Upper lobe of left lung (tissue), 6 donors: ENCODE results near the gene BATF. TPM values are rescaled to one million over a fixed set of nuclear protein-coding genes. Genes with fewer than 3 reads are reported as not detected.
A peak's percentile ranks its signal among the peaks of the same experiment; 100 is the strongest.

Source experiments
- ATAC-seq, 2 donors: fragments of 200-7000 bp; cut with Tn5 transposase; one replicate each; pipeline ENCODE4 v1.9.1; 2022; ENCODE audit warnings: mild to moderate bottlenecking in 2 of 2, moderate library complexity in 2 of 2; ENCODE audit not compliant: low FRiP score in 2 of 2
- DNase-seq, 2 donors: peaks; one replicate each; pipeline ENCODE4 v3.0.0-alpha.2; 2019 to 2020
- H3K27ac ChIP-seq, 4 donors: fragments of 200-600 bp; sonication (generic); one replicate each; pipeline ENCODE4 v1.5.1; 2016 to 2019
- H3K27me3 ChIP-seq, 4 donors: fragments of 200-600 bp; sonication (generic); one replicate each; pipeline ENCODE4 v1.5.1; 2017 to 2019
- H3K36me3 ChIP-seq, 4 donors: fragments of 200-600 bp; sonication (generic); one replicate each; pipeline ENCODE4 v1.5.1; 2016 to 2019
- H3K4me1 ChIP-seq, 4 donors: fragments of 200-600 bp; sonication (generic); one replicate each; pipeline ENCODE4 v1.5.1; 2018 to 2019
- H3K4me3 ChIP-seq, 4 donors: fragments of 200-600 bp; sonication (generic); one replicate each; pipeline ENCODE4 v1.5.1; 2017 to 2019; ENCODE audit warnings: mild to moderate bottlenecking in 2 of 4, moderate library complexity in 1 of 4
- H3K9me3 ChIP-seq, 4 donors: fragments of 200-600 bp; sonication (generic); one replicate each; pipeline ENCODE4 v1.5.1; 2018 to 2019
- CTCF ChIP-seq, 6 experiments: fragments of 450-650 bp in 4 of 6; fragments of 200-600 bp in 2 of 6; sonication (generic) in 2 of 6; IDR thresholded peaks; one replicate each; pipeline ENCODE4 v1.5.1; 2016 to 2019; ENCODE audit warnings: antibody characterized with exemption in 6 of 6
- EP300 ChIP-seq, 4 donors: sonication (generic); formaldehyde crosslinking; IDR thresholded peaks; one replicate each; pipeline ENCODE4 v1.5.1; 2017; ENCODE audit warnings: antibody characterized with exemption in 4 of 4, control low read depth in 2 of 4
- POLR2A ChIP-seq, 4 donors: fragments of 450-650 bp; IDR thresholded peaks; one replicate each; pipeline ENCODE4 v1.5.1; 2016 to 2017; ENCODE audit warnings: antibody characterized with exemption in 4 of 4, mild to moderate bottlenecking in 2 of 4
- POLR2AphosphoS5 ChIP-seq, 2 donors: sonication (generic); formaldehyde crosslinking; IDR thresholded peaks; one replicate each; pipeline ENCODE4 v1.5.1; 2017; ENCODE audit warnings: antibody characterized with exemption in 2 of 2
- WGBS, 2 donors: methylation state at CpG; one replicate each; pipeline ENCODE4 v1.1.5; 2017 to 2018; 5-methylcytosine and 5-hydroxymethylcytosine counted together
- total RNA-seq, 6 donors: library from RNA; depleted of rRNA in 4 of 6; stranded (reverse); fragments of >200 nt in 4 of 6; gene quantifications; one replicate each; pipeline versions ENCODE4 v1.1.0 to v1.2.1, GENCODE V29; 2016 to 2021
- donor health status: DM: no; HTN: no; CAD: no; lungs with moderate emphysema.
- donor health status: DM: no; HTN: yes; CAD: no; lungs with severe emphysema.

Gene BATF
- total RNA-seq, 6 donors from 2014 or later = 5.4 to 25.1 (median 10.8) TPM

GRCh38 chr14:75589931-75590330 lies 67.7 kb downstream of the BATF start:
- no peak for TF ChIP-seq CTCF (IDR thresholded peaks at IDR 0.05)
- no peak for TF ChIP-seq POLR2A (IDR thresholded peaks at IDR 0.05)
- no peak for TF ChIP-seq EP300 (IDR thresholded peaks at IDR 0.05)
- no peak for TF ChIP-seq POLR2AphosphoS5 (IDR thresholded peaks at IDR 0.05)
- ATAC-seq (peak; percentile 51 to 53), DNase-seq (no peak)
- H3K36me3 ChIP-seq = peaks cover 0 to 3% (median 0%) of the 10 kb centered on the region in 4 donors
- H3K27me3 ChIP-seq = no peaks in the 10 kb centered on the region
- no peak overlapping the region for H3K4me3 ChIP-seq
- no peak overlapping the region for H3K27ac ChIP-seq
- H3K9me3 ChIP-seq = no peaks in the 10 kb centered on the region
- H3K4me1 ChIP-seq = no peaks in the 10 kb centered on the region
- WGBS, 2 donors = 87 to 92% methylated on average over 6 of the region's 6 CpGs

- DNase-seq (no peak), ATAC-seq (no peak)
- H3K27ac ChIP-seq = no peak overlapping the region
- peaks cover 0 to 3% (median 0%) of the 10 kb centered on the region in 4 donors for H3K36me3 ChIP-seq
- H3K9me3 ChIP-seq = no peaks in the 10 kb centered on the region
- TF ChIP-seq POLR2A (IDR thresholded peaks at IDR 0.05) = no peak
- TF ChIP-seq POLR2AphosphoS5 (IDR thresholded peaks at IDR 0.05) = no peak
- no peak for TF ChIP-seq EP300 (IDR thresholded peaks at IDR 0.05)
- 88 to 89% methylated on average over 1 of the region's 1 CpG for WGBS, 2 donors
- no peaks in the 10 kb centered on the region for H3K4me1 ChIP-seq
- H3K4me3 ChIP-seq = no peak overlapping the region
- no peaks in the 10 kb centered on the region for H3K27me3 ChIP-seq
Measured at GRCh38 chr14:75591331-75591946, 69.2 kb downstream of the BATF start.

DNA sequence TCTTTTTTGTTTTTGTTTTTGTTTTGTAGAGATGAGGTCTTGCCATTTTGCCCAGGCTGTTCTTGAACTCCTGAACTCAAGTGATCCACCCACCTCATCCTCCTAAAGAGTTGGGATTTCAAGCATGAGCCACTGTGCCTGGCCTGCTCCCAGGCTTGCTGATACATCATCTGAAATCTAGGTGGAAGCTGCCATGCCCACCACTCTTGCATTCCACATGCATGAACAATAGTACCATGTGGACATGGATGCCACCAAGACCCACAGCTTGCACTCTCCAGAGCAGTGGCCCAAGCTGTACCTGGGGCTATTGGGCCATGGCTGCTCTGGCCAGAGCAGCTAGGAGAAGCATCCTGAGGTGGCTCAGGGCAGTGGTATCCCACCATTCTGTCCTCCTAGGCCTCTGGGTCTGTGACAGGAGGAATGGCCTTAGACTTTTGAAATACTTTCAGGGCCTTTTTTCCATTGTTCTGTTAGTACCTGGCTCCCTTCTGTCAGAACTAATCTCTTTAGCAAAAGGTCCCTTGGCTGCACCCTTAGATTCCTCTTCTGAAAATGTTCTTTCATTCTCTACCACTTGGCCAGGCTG lies 69.8 kb downstream of the BATF start:
- DNase-seq = no peak
- H3K36me3 ChIP-seq = peaks cover 0 to 3% (median 0%) of the 10 kb centered on the region in 4 donors
- no peak overlapping the region for H3K4me3 ChIP-seq
- TF ChIP-seq POLR2A (IDR thresholded peaks at IDR 0.05) = no peak
- no peak for TF ChIP-seq CTCF (IDR thresholded peaks at IDR 0.05)
- no peak for TF ChIP-seq POLR2AphosphoS5 (IDR thresholded peaks at IDR 0.05)
- TF ChIP-seq EP300 (IDR thresholded peaks at IDR 0.05) = no peak
- no peaks in the 10 kb centered on the region for H3K27me3 ChIP-seq
- no peak overlapping the region for H3K27ac ChIP-seq
- no peaks in the 10 kb centered on the region for H3K9me3 ChIP-seq
- H3K4me1 ChIP-seq = no peaks in the 10 kb centered on the region
- no peak for ATAC-seq

GRCh38 chr14:75595226-75595625 lies 73.0 kb downstream of the BATF start:
- DNase-seq (no peak), ATAC-seq (no peak)
- Histone ChIP-seq H3K27me3 (no peaks in the 10 kb centered on the region), H3K9me3 (no peaks in the 10 kb centered on the region), H3K36me3 (peaks cover 0 to 3% (median 0%) of the 10 kb centered on the region in 4 donors), H3K4me3 (no peak overlapping the region), H3K27ac (no peak overlapping the region), H3K4me1 (no peaks in the 10 kb centered on the region)
- no peak for TF ChIP-seq EP300 (IDR thresholded peaks at IDR 0.05)
- TF ChIP-seq POLR2AphosphoS5 (IDR thresholded peaks at IDR 0.05) = no peak
- no peak for TF ChIP-seq CTCF (IDR thresholded peaks at IDR 0.05)
- TF ChIP-seq POLR2A (IDR thresholded peaks at IDR 0.05) = no peak
- 93 to 98% methylated on average over 3 of the region's 3 CpGs for WGBS, 2 donors

Other genes with a start within 250 kb of the BATF start
- 1,000 to 10,000 TPM in 1 of 6 donors, 100 to 1,000 TPM in 5; 386 to 1,146 (median 633) TPM for gene FOS, start 243.6 kb upstream of the BATF start, total RNA-seq
- gene JDP2, start 94.4 kb upstream of the BATF start, total RNA-seq = 100 to 1,000 TPM in 3 of 6 donors, 10 to 100 TPM in 3; 60.5 to 150 (median 110) TPM
- gene FLVCR2, start 56.2 kb downstream of the BATF start, total RNA-seq = 10 to 100 TPM; 19.4 to 41.3 (median 31.8) TPM
- 10 to 100 TPM in 5 of 6 donors, 1 to 10 TPM in 1; 6.3 to 36.0 (median 17.3) TPM for gene ERG28, start 138.4 kb downstream of the BATF start, total RNA-seq
- 10 to 100 TPM; 24.5 to 85.9 (median 33.5) TPM for gene TTLL5, start 138.8 kb downstream of the BATF start, total RNA-seq